OCI-LY1 (cell line): ENCODE results near the gene FOXE3.

Experiments used
- H2AFZ ChIP-seq: fragments of 200-600 bp; sonication (generic), shearing (Covaris generic); 2 replicates; pipeline ENCODE4 v1.6.0; 2014; ENCODE audit warnings: antibody characterized with exemption, mild to moderate bottlenecking, low read length
- H3F3A ChIP-seq: fragments of 200-600 bp; sonication (generic), shearing (Covaris generic); 2 replicates; pipeline ENCODE4 v1.6.0; 2014; ENCODE audit warnings: mild to moderate bottlenecking, antibody characterized with exemption, low read length, moderate library complexity; ENCODE audit not compliant: insufficient read depth
- H3K27ac ChIP-seq: fragments of 200-600 bp; sonication (generic); 2 replicates; pipeline ENCODE4 v1.5.1; 2014; ENCODE audit warnings: low read length, mixed run types, mild to moderate bottlenecking, low read depth; ENCODE audit not compliant: poor library complexity, severe bottlenecking
- H3K27me3 ChIP-seq: fragments of 200-600 bp; sonication (generic); 2 replicates; pipeline ENCODE4 v1.6.0; 2014; ENCODE audit warnings: antibody characterized with exemption, mild to moderate bottlenecking, low read length, moderate library complexity; ENCODE audit not compliant: insufficient read depth
- H3K36me3 ChIP-seq: fragments of 200-600 bp; sonication (generic); 2 replicates; pipeline ENCODE4 v1.6.1; 2014; ENCODE audit warnings: mild to moderate bottlenecking, antibody characterized with exemption, low read length, moderate library complexity, mixed read lengths; ENCODE audit not compliant: insufficient read depth
- H3K4me1 ChIP-seq: fragments of 200-600 bp; sonication (generic); 2 replicates; pipeline ENCODE4 v1.5.1; 2014; ENCODE audit warnings: mild to moderate bottlenecking, low read length, moderate library complexity; ENCODE audit not compliant: insufficient read depth, severe bottlenecking
- H3K4me2 ChIP-seq: fragments of 200-600 bp; sonication (generic), shearing (Covaris generic); 2 replicates; pipeline ENCODE4 v1.6.1; 2014; ENCODE audit warnings: low read length
- H3K4me3 ChIP-seq: fragments of 200-600 bp; sonication (generic); 2 replicates; pipeline ENCODE4 v1.5.1; 2014; ENCODE audit warnings: low read length, low read depth, mild to moderate bottlenecking, mixed read lengths; ENCODE audit not compliant: poor library complexity, severe bottlenecking
- H3K79me2 ChIP-seq: fragments of 200-600 bp; shearing (Covaris generic); 2 replicates; pipeline ENCODE4 v1.6.1; 2016; ENCODE audit warnings: mixed run types, low read length, mixed read lengths; ENCODE audit not compliant: insufficient read depth
- H3K9ac ChIP-seq: fragments of 200-600 bp; sonication (generic), shearing (Covaris generic); 2 replicates; pipeline ENCODE4 v1.6.1; 2014; ENCODE audit warnings: mild to moderate bottlenecking, low read length, mixed read lengths
- H3K9me2 ChIP-seq: fragments of 200-600 bp; sonication (generic), shearing (Covaris generic); 2 replicates; pipeline ENCODE4 v1.6.1; 2014; ENCODE audit warnings: low read depth, mild to moderate bottlenecking, low read length, mixed read lengths
- H3K9me3 ChIP-seq: fragments of 200-600 bp; shearing (Covaris generic); 2 replicates; pipeline ENCODE4 v1.6.1; 2014; ENCODE audit warnings: low read length, mixed read lengths
- H4K20me1 ChIP-seq: fragments of 200-600 bp; sonication (generic), shearing (Covaris generic); 2 replicates; pipeline ENCODE4 v1.6.0; 2016; ENCODE audit warnings: mild to moderate bottlenecking, low read length; ENCODE audit not compliant: insufficient read depth
- EZH2 ChIP-seq: fragments of 200-600 bp; sonication (generic), shearing (Covaris generic); IDR thresholded peaks from 2 replicates; pipeline ENCODE4 v1.8.0; 2017; ENCODE audit warnings: borderline replicate concordance, mixed run types, mild to moderate bottlenecking, antibody characterized with exemption, low read length, moderate library complexity, mixed read lengths
- TF ChIP-seq, protein P1 (sequence below): fragments of 200-600 bp; sonication (generic), shearing (Covaris generic); IDR thresholded peaks from 2 replicates; pipeline ENCODE4 v1.5.1; 2017; ENCODE audit warnings: mild to moderate bottlenecking, antibody characterized with exemption, low read length, moderate library complexity, mixed read lengths

FOXE3 gene

DNA sequence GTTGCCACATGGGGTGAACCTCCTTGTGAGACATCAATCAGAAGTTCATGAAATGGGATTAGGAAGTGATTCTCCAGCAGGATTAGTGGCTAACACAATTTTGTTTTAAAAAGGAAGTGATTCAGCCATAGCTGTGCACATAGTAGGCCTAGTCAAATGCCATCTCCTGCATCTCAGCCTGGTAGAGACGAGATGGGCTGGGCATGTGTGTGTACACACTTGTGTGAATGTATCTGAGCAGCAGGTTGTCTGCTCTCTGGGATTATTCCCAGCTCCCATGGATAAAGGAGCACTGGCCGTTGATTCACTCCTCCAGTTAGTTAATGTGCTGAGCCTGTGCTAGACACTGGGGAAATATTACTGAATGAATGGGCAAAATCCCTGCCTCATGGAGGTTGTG, 2.0 kb downstream of the FOXE3 start:
- H3K27me3 ChIP-seq, result no peaks in the 10 kb centered on the region

DNA sequence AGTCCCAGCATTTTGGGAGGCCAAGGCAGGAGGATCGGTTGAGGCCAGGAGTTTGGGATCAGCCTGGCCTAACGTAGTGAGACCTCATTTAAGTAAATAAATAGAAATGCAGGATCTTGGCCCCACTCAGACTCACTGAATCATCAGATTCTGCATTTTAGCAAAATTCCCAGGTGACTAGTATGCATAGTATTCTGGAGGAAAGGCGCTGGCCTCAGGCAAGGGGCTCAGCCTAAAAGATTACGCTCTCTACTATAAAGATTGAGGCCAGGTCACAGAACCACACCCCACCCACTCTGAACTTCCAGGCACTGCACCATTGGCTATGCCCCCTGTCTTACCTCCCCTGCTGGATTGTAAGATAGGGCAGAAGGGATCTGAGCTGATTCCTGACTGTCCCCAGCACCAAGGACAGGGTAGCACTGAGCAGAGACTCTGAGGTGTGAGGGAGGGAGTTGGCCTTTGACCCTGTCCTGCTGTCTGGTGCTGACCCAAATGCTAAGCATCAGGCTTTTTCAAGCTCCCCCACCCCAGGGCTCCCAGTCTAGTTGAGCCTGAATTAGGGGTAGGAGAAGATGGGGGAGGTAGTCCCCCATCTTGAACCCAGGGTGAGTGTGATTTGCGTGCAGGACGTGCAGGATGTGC, 2.7 kb downstream of the FOXE3 start:
- Histone ChIP-seq H3K4me1 (no peaks in the 10 kb centered on the region), H3K9ac (no peak overlapping the region), H3K4me2 (no peak overlapping the region), H3K9me2 (no peaks in the 10 kb centered on the region), H3K36me3 (no peaks in the 10 kb centered on the region), H3K27me3 (no peaks in the 10 kb centered on the region), H3K27ac (no peak overlapping the region), H3K9me3 (no peaks in the 10 kb centered on the region), H3K4me3 (no peak overlapping the region), H2AFZ (no peak overlapping the region), H3F3A (no peaks in the 10 kb centered on the region), H4K20me1 (no peaks in the 10 kb centered on the region), H3K79me2 (no peaks in the 10 kb centered on the region)
- no peak for TF ChIP-seq EZH2
- TF ChIP-seq, protein P1, sequence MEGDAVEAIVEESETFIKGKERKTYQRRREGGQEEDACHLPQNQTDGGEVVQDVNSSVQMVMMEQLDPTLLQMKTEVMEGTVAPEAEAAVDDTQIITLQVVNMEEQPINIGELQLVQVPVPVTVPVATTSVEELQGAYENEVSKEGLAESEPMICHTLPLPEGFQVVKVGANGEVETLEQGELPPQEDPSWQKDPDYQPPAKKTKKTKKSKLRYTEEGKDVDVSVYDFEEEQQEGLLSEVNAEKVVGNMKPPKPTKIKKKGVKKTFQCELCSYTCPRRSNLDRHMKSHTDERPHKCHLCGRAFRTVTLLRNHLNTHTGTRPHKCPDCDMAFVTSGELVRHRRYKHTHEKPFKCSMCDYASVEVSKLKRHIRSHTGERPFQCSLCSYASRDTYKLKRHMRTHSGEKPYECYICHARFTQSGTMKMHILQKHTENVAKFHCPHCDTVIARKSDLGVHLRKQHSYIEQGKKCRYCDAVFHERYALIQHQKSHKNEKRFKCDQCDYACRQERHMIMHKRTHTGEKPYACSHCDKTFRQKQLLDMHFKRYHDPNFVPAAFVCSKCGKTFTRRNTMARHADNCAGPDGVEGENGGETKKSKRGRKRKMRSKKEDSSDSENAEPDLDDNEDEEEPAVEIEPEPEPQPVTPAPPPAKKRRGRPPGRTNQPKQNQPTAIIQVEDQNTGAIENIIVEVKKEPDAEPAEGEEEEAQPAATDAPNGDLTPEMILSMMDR, result no peak

More for the DNA sequence above, 2.0 kb downstream of the FOXE3 start:
- Histone ChIP-seq H3K9me3 (no peaks in the 10 kb centered on the region), H2AFZ (no peak overlapping the region), H3K4me3 (no peak overlapping the region), H3K79me2 (no peaks in the 10 kb centered on the region), H3K4me2 (no peak overlapping the region), H3K9ac (no peak overlapping the region), H3K27ac (no peak overlapping the region), H4K20me1 (no peaks in the 10 kb centered on the region), H3F3A (no peaks in the 10 kb centered on the region), H3K9me2 (no peaks in the 10 kb centered on the region), H3K4me1 (no peaks in the 10 kb centered on the region), H3K36me3 (no peaks in the 10 kb centered on the region)
- TF ChIP-seq EZH2, result no peak
- TF ChIP-seq, protein P1, result no peak

DNA sequence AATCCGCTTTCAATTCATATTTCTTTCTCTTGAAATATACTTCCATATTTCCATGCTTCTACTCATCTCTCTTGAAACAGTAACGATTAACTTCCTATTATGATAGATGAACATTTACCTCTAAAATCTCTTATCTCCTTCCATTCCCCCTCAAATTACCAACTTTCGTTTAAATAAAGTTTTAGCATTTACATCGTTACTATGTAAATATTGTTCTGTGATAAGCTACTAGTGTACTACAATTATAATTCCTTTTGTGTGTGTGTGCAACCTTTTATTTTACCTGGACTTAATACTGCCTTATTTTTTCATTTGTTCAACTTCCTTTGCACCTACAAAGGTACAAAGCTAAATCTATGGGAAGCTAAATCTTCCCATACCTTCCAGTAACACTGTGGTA, 4.5 kb downstream of the FOXE3 start:
- no peaks in the 10 kb centered on the region for H3K9me2 ChIP-seq
- TF ChIP-seq, protein P1, result no peak
- TF ChIP-seq EZH2, result no peak
- H4K20me1 ChIP-seq, result no peaks in the 10 kb centered on the region
- H3K27me3 ChIP-seq, result no peaks in the 10 kb centered on the region
- H3K27ac ChIP-seq, result no peak overlapping the region
- no peak overlapping the region for H3K4me3 ChIP-seq
- H3K4me2 ChIP-seq, result no peak overlapping the region
- H3K36me3 ChIP-seq, result no peaks in the 10 kb centered on the region
- H3K9me3 ChIP-seq, result no peaks in the 10 kb centered on the region
- H3K9ac ChIP-seq, result no peak overlapping the region
- no peaks in the 10 kb centered on the region for H3F3A ChIP-seq
- H3K79me2 ChIP-seq, result no peaks in the 10 kb centered on the region
- H3K4me1 ChIP-seq, result no peaks in the 10 kb centered on the region
- no peak overlapping the region for H2AFZ ChIP-seq
